Measurements from ENCODE around the gene GRPEL1.
A peak's percentile ranks its signal among the peaks of the same experiment; 100 is the strongest.

Gene GRPEL1

DNA sequence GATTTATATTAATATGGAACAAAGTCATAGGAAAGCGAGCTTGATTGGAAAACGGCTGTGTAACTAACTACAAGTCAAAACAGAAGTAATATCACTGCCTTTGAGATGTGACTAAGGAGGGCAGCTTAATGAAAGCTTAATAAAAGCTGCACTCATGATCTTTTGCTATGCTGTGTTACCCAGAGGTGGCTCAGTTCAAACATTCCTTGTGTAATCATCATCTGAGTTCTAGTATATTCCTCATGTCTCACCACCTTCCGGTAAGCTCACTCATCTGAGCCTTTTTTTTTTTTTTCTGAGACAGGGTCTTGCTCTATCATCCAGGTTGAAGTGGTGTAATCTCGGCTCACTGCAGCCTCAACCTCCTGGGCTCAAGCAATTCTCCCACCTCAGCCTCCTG, 5.0 kb downstream of the GRPEL1 start:
- no peak for DNase-seq

- no peak for DNase-seq
Observed at GRCh38 chr4:7061815-7062214, 6.0 kb downstream of the GRPEL1 start.

DNA sequence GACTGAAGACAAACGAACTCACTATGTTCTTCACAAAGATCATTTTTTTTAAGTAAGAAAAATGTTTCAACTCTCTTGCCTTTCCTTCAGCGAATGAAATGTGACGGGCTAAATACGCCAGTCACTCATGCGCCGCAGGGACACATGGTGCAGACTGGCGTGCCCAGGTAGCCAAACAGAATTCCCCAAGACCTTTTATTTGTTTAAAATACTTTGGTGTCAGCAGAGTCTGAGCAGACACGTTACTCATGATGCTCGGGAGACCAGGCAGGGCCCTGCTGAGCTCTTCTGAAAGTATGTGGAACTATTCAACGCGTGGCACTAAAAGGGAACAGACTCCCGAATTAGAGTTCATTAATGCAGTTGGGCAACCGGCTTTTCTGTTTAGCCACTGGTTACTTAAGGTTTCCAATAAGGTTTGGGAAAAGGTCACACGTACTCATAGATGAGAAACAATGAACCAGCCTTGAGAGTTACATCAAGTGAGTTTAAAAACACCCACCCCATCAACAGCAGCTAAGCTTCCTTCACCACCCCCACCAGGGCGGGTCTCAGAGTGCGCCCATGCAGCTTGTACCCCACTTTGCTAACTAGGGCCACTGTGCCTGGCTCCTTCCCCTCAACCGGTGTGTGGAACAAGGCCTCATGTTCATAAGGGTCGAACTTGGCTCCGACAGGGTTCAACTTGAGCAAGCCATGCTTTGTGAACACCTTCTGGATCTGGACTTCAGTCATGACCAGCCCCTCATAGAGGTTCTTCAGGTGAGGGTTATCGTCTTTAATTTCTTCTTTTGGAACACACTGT, 7.3 kb downstream of the GRPEL1 start:
- DNase-seq: no peak

GRCh38 chr4:7059662-7060061, 8.2 kb downstream of the GRPEL1 start:
- DNase-seq: peak; percentile 90

DNA sequence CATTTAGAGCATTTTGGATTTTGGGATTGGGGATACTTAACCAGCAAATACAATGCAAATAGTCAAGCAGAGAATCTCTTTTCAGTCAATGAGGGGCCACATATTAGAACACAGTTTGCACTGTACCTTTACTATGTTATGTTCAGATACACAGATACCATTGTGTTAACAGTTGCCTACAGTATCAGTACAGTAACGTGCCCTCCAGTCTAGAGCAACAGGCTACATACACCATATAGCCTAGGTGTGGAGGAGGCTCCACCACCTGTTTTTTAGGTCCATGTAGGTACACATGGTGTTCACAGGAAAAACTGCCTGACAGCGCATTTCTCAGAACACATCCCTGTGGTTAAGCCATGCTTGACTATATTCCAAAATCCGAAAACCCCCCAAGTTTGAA, 9.1 kb downstream of the GRPEL1 start:
- no peak for DNase-seq

GRCh38 chr4:7055990-7056325, 11.9 kb downstream of the GRPEL1 start:
- no peak for DNase-seq

- no peak for DNase-seq
Observed at GRCh38 chr4:7055111-7055989, 12.5 kb downstream of the GRPEL1 start.

DNA sequence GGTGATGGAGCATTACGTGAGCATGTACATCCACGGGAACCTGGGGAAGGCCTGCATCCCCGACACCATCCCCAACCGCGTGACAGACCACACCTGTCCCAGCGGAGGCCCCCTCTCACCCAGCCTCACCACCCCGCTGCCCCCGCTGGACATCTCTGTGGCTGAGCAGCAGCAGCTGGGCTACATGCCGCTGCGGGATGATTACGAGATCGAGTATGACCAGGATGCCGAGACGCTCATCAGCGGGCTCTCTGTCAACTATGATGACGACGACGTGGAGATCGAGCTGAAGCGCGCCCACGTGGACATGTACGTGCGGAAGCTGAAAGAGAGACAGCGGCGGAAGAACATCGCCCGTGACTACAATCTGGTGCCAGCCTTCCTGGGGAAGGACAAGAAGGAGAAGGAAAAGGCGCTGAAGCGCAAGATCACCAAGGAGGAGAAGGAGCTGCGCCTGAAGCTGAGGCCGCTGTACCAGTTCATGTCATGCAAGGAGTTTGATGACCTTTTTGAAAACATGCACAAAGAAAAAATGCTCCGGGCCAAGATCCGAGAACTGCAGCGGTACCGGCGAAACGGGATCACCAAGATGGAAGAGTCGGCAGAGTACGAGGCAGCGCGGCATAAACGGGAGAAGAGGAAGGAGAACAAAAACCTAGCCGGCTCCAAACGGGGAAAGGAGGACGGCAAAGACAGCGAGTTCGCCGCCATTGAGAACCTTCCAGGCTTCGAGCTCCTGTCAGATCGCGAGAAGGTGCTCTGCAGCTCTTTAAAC, 13.6 kb downstream of the GRPEL1 start:
- DNase-seq: no peak

- peak; percentile 80 for DNase-seq
Observed at GRCh38 chr4:7052923-7053715, 14.7 kb downstream of the GRPEL1 start.

DNA sequence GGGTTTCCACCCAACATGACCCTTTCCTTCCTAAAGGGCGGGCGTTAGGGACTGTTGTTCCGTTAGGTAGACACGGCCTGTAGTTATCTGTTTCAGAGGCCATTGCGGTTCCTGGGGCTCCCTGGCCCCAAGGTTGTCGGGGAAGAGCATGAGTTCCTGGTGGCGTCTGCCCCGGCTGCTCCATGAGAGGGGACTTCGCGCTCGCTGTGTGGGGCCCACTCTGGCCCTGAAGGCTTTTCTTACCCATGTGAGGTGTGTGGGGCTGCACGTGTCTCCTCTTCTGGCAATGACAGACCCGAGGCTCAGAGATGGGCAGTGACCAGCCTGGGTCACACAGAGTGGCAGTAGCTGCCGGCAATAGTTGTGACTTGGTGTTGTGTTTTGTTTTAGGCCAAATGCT, 15.6 kb downstream of the GRPEL1 start:
- no peak for DNase-seq

DNA sequence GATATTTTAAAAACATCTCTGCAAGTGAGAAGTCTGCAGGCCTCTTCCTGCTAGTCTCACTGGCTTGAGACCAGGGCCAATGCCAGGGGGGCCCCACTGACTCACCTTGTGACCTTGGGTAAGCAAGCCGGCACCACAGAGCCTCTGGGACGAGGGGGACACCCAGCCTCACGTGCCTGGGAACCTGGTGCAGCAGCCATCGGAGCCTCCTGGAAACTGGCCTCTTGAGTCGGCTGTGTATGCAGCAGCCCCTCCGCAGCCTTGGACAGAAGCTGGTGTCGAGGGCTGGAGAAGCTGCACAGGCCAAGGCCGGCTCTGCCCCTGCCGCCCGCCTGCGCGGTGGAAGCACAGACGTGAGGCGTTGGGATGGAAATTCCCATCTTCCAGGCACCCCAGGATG, 16.0 kb downstream of the GRPEL1 start:
- no peak for DNase-seq

DNA sequence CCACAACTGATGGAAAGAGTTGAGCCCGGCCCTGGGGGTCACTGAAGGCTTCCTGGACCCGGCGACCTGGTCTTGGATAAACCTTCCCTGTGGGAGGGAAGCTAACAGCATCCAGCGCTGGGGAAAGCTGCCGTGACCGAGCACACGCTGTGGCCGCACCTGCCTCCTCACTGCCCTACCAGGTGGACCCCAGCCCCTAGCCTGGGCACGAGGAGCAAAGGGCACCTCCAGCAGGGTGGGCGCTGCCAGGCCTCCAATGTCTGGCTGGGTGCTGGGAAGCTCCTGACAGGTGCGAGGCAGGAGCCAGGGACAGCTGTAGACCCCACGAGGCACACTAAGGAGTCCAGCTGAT, 16.7 kb downstream of the GRPEL1 start:
- no peak for DNase-seq

DNA sequence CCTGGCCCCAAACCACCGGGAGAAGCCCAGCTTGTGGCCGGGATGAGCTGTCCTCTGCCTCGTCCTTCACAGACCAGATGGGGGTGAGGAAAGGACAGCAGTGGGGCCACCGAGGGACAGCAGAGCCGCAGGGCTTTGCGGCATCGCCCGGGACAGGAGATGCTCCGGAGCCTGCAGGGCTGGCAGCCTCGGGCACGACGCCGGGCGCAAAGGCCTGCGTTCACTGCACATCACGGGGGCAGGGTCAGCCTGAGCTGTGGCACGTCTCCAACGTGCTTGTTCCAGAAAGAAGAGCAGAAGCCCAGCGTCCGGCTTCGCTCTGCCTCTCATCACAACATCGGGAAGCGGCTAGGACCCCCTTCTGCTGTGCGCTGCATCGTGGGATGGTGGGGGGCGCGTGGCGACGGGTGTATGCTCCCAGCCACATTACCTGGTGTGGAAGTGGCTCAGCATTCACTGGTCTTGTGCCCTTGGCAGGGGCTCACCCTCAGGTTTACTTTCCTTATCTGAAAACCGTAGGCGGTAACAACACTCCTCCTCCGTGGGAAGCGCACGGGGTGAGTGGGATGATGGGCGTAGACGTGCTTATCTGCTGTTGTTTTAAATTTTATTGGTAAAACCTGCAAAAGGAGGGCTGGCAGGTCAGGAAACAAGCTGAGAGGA, 17.3 kb downstream of the GRPEL1 start:
- no peak for DNase-seq

GRCh38 chr4:7049739-7050138, 18.1 kb downstream of the GRPEL1 start:
- no peak for DNase-seq

DNA sequence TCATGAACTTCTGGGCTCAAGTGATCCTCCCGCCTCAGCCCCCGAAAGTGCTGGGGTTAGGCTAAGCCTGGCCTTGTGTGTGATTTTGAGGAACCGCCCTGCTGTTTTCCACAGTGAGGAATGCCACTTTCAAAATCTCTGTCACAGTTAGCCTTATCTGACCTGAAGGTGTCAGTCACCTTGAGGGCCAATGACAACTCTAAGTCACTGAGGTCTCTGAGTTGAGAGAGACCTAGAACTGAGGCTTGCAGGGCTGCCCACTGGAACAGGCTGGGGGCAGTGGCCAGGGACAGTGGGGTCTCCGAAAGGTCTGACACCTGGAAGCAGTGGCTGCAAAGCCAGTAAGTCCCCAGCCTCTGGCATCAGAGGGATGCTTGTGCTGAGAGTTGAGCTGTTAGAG, 18.6 kb downstream of the GRPEL1 start:
- no peak for DNase-seq

- DNase-seq: no peak
Observed at GRCh38 chr4:7048642-7049041, 19.2 kb downstream of the GRPEL1 start.

- DNase-seq: no peak
Observed at GRCh38 chr4:7046971-7047370, 20.9 kb downstream of the GRPEL1 start.

DNA sequence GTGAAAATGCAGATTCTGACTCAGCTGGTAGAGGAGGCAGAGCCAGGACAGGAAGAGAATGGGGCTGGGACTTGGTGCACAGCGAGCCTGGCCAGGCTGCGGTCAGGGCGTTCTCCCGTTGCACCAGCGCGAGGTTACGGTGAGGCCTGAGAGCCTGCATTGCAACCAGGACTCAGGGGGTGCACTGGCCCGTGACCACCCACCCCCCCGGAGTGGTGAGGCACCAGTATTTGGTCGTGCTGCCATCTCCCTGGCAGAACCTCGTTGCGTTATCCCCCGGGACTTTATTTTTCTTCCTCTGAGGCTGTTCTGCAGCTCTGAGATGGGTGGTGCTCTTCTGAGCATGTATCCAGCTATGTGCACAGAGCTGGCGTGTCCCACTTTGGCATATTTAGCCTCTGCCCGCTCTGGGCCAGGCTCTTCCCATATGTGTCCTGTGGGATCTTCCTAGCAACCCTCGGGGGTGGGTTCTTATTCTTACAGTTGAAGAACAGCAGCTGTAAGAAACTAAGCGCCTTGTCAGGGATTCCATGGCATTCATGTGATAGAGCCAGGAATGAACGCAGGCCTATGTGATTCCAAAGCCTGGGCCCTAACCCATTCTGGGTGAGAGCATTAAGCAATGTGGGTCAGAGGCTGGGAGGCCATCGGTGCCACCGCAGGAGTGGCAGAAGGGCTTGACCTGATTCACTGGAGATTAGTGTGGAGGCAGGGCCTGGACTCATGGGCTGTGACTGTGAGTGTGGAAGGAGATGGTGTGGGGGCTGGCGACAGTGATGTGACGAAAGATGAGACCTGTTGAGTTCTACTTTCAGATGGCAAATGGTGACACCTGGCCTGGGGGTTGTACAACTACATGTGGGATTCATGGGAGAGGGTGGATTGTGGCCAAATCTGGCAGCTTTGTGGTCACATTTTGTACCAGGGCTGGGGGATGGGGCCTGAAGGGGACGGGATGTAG, 21.6 kb downstream of the GRPEL1 start:
- peak; percentile 48 for DNase-seq

DNA sequence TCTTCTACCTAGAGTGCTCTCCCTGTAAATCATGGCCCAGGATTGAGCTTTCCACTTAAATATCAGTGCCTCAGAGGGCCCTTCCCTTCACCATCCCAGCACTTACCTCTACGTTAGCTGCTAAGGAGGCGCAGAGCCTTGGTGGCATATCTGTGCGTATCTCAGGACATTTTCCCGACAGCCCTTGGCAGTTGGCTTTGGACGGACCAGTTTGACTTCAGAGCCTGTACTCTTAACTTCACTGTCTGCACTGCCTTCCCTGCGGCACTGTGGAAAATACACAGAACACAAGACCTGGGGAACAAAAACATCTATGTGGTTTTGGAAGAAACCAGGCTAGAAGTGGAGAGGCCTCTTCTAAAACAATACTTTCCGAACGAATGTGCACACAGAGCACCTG, 22.3 kb downstream of the GRPEL1 start:
- DNase-seq: no peak

- DNase-seq: no peak
Observed at GRCh38 chr4:7044137-7044930, 23.5 kb downstream of the GRPEL1 start.

All from GF-D8 (cell line).